ENCODE data around the gene ZBTB22.
"Not testable (repeated sequence)": the region's sequence is repeated elsewhere in the genome, so short reads cannot be mapped to it uniquely, and the experiment has no call there.

DNA sequence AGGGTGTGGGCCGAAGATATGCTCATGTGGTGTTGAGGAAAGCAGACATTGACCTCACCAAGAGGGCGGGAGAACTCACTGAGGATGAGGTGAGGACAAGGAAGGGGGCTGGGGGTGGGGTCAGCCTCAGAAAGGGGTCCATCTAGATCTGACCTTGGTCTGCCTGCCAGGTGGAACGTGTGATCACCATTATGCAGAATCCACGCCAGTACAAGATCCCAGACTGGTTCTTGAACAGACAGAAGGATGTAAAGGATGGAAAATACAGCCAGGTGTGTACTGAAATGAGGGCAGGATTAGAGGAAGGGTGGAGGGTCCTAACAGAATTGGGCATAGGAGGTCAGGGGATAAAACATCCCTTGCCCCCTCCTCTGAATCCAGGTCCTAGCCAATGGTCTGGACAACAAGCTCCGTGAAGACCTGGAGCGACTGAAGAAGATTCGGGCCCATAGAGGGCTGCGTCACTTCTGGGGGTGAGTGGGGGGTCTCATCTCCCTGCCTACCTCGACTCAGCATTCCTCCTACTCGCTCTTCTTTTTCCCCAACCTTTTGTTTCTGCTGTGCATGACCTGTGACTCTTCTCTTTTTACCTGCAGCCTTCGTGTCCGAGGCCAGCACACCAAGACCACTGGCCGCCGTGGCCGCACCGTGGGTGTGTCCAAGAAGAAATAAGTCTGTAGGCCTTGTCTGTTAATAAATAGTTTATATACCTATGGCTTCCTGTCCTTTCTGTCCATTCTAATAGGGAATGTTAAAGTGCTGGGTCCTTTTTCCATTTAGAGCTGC is 41.6 kb downstream of the ZBTB22 start:
- not testable (repeated sequence) for TF ChIP-seq RXRA (IDR thresholded peaks at IDR 0.05); TAF1 (conservative IDR thresholded peaks at IDR 0.05); JUND (IDR thresholded peaks at IDR 0.05); YY1 (IDR thresholded peaks at IDR 0.05); EGR1 (IDR thresholded peaks at IDR 0.05; ENCODE audit: low read depth in 2 of 2); HNF4A (conservative IDR thresholded peaks at IDR 0.05)
- TF ChIP-seq, protein P1, sequence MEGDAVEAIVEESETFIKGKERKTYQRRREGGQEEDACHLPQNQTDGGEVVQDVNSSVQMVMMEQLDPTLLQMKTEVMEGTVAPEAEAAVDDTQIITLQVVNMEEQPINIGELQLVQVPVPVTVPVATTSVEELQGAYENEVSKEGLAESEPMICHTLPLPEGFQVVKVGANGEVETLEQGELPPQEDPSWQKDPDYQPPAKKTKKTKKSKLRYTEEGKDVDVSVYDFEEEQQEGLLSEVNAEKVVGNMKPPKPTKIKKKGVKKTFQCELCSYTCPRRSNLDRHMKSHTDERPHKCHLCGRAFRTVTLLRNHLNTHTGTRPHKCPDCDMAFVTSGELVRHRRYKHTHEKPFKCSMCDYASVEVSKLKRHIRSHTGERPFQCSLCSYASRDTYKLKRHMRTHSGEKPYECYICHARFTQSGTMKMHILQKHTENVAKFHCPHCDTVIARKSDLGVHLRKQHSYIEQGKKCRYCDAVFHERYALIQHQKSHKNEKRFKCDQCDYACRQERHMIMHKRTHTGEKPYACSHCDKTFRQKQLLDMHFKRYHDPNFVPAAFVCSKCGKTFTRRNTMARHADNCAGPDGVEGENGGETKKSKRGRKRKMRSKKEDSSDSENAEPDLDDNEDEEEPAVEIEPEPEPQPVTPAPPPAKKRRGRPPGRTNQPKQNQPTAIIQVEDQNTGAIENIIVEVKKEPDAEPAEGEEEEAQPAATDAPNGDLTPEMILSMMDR (IDR thresholded peaks at IDR 0.05; ENCODE audit: low read depth, low read length, missing input control) = not testable (repeated sequence)
- TF ChIP-seq, protein P2, sequence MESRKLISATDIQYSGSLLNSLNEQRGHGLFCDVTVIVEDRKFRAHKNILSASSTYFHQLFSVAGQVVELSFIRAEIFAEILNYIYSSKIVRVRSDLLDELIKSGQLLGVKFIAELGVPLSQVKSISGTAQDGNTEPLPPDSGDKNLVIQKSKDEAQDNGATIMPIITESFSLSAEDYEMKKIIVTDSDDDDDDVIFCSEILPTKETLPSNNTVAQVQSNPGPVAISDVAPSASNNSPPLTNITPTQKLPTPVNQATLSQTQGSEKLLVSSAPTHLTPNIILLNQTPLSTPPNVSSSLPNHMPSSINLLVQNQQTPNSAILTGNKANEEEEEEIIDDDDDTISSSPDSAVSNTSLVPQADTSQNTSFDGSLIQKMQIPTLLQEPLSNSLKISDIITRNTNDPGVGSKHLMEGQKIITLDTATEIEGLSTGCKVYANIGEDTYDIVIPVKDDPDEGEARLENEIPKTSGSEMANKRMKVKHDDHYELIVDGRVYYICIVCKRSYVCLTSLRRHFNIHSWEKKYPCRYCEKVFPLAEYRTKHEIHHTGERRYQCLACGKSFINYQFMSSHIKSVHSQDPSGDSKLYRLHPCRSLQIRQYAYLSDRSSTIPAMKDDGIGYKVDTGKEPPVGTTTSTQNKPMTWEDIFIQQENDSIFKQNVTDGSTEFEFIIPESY (IDR thresholded peaks at IDR 0.05) = not testable (repeated sequence)

Measured in liver (tissue), 3 donors.